GM19467 (cell line): ENCODE results near the gene RBM20.

Experiments used
- ATAC-seq: cut with Tn5 transposase; IDR thresholded peaks from one replicate; pipeline ENCODE4 v1.9.1; 2021; ENCODE audit warnings: mild to moderate bottlenecking, moderate library complexity; ENCODE audit not compliant: unreplicated experiment

The RBM20 gene

DNA sequence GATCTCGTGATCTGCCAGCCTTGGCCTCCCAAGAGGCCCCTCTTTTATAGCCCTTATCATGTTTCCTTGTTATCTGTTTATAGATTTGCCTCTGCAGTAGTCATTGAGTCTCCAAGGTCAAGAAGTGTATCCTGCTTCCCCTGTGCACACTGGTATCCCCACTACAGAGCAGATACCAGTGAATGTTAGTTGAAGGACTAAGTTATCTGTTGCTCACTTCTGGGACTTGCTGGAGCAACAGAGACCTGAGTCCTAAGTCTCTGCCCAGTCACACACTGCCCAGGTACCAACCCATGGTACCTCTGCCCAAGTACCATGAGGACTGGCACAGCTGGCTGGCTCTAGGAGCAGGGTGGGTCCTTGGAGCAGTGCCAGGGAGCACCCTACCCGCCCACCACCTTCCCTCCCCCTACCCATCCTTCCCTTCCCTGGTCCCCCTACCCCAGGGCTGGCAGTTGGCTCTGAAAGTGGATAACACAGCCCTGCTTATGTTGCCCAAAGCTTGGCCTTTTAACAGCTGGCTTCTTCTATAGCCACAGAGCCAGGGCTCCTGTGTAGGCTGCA lies 201.1 kb downstream of the RBM20 start:
- no peak for ATAC-seq

GRCh38 chr10:110845756-110846620 lies 201.9 kb downstream of the RBM20 start:
- ATAC-seq, result no peak

GRCh38 chr10:110847374-110847773 lies 203.2 kb downstream of the RBM20 start:
- no peak for ATAC-seq

DNA sequence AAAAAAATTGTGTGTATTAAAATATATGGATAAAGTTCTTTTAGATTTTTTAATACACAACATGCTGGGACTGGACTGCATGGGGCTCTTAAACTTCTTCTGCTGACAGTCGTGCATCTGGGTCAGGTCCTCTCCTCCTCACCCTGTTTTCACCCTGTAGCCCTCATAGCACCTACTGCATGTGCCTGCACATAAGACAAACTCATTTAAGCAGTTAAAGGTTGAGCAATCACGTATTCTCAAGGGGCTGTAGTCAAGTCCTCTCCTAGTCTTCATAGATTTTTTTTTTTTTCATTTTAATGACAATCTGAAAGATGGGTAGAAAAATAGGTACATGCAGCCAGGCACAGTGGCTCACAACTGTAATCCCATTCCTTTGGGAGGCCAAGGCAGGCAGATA lies 204.0 kb downstream of the RBM20 start:
- ATAC-seq, result no peak

DNA sequence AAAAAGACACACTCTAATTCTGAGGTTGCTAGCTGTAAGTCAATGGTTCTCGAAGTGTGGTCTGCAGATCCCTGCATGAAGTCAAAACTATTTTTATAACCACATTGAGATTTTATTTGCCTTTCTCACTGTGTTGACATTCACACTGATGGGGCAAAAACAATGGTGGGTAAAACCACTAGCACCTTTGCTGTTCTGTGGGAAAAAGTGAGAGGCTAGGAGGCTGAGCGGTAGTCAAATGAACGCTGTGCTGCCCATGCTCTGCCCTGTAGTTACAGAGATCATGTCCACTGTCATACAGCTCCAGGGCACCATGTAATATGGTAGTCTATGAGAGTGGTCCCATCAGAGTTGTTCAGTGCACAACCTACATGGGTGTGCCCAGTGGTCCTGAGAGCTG lies 206.0 kb downstream of the RBM20 start:
- ATAC-seq, result no peak

GRCh38 chr10:110851020-110851612 lies 207.0 kb downstream of the RBM20 start:
- ATAC-seq, result no peak

GRCh38 chr10:110852255-110852896 lies 208.2 kb downstream of the RBM20 start:
- ATAC-seq, result no peak

GRCh38 chr10:110852947-110853346 lies 208.8 kb downstream of the RBM20 start:
- ATAC-seq, result no peak

DNA sequence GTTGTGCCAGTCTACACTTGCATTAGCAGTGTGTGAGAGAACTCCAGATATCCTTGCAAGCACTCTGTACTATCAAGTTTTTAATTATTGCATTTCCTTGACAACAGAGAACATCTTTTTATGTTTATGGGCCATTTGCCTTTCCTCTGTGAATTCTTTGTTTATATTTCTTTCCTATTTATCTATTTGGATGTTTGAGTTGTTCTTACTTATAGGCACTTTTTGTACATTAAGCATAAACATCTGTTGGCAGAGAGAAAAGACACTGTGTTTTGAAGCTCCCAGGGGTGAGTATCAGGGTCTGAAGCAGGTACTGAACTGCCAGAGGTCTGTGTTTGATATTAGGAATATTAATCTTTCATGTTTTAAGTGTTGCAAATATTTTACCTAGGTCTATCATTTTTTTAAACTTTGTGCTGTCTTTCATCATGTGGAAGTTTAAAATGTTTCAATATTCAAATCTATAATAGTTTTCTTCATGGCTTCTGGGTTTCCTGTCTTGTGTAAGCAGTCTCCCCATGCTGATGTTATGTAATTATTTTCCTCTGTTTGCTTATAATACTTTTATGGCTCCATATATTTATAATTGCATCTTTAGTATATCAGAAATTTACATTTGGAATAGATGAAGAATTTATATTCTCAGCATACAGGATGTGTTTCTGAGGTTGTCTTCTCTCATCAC lies 209.9 kb downstream of the RBM20 start:
- ATAC-seq, result no peak

DNA sequence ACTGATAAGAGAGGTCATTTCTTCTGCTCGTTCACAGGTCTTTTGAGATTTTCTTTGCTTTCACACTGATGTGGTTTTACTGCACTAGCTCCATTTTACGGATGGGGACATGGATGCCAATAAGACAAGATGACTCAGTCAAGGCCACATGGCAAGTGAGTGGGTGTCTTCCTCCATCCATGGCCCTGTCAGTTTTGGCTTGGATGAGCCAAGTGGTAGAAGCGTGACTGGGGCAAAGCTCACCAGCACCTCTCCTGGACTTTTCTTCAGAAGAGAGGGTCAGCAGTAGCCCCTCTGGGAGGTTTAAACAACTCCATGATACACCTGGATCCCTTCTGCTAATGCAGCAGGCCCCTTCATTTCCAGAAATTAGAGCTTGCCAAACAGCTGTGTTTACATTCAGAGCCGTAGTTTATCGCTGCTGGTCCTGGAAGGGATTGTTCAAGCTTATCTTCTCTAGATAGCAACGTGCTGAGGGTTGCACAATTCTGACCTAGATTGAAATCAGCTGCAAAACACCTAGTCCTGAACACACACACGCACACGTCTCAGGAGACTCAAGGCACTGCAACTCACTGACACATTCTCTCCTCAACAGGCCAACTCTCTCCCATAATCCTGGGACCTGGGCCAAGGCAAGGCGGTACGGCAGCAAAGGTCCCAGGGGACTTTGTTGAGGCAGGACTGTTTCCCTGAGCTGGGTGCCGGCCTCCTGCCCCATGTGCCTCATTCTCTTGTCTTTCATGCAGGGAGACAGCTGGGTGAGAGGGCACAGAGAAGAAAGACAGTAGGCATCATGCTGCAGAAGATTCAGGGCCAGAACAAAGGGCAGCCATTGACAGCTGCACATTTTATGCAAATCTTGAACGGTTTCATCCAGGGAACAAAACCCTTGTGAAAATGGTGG lies 213.4 kb downstream of the RBM20 start:
- ATAC-seq, result no peak

DNA sequence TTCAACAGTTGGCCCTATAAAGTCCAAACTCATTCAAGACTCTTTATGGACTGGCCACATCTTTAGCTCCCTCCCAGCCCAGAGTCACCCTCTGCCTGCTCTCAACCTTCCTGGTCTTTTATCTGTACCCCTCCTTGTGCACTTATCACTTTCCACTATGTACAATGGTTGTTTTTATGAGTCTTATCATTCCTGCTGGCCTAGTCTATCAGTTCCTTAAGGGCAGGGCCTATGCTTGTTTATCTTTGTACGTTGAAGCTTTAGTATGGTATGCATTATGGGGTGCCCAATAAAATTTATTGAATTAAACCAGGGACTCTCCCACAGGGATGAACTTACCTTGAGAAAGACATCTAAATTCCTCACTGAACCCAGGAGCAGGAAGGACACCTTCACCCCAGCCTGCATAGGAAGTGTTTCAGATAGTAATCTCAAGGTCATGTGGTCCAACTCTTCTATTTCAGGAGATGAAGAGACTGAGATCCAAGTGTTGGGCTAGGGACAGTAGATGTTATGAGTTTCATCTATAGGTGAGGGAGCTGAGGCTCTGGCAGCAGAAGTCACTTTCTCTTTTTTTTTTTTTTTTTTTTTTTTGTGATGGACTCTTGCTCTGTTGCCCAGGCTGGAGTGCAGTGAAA lies 214.3 kb downstream of the RBM20 start:
- ATAC-seq, result no peak

GRCh38 chr10:110859206-110859972 lies 215.3 kb downstream of the RBM20 start:
- no peak for ATAC-seq

DNA sequence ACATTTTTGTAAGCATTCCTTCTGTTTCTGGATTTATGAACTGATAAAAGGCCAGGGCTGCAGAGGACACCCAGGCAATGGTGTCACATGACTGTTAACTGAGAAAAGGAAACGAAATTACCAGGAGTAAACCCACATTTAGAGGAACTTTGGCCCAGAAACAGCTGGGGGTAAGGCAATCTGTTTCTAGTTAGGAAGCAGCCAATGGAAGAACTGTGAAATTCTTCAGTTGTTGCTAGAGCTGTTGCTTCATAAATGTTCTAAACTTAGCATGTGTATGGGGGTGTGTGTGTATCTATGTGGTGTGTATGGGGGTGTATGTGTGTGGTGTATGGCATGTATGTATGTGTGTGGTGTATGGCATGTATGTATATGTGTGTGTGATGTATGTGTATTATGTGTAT lies 215.8 kb downstream of the RBM20 start:
- no peak for ATAC-seq

DNA sequence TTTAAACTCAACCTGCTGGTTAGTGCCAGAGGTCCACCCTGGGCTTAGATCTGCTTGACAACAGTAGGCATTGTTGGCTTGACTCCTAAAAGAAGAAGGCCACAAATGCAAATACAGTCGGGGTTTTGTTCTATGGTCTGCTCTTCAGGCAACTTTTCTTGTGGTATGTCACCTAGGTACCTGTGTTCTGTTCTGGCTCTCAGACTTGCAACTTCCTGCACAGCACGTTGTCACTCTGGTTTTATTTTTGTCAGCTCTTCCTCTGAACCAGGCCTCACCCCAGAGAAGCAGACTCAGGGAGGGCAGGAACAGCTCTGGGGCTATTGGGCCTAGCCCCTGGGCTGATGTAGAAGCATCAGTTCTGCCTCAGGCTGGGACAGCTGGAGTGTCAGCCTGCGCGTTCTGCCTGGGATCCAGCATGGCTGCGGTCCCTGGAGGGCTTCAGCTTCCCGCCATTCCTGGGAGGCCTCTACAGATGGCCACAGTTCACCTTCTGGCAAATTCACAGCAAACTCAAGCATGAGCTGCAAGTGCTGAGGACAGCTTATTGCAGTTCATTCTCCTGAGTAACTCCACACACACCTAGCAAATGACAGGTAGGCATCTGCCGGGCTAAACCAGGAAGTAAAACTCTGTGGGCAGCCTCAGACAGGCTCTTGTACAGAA lies 216.6 kb downstream of the RBM20 start:
- ATAC-seq, result peak; percentile 37

DNA sequence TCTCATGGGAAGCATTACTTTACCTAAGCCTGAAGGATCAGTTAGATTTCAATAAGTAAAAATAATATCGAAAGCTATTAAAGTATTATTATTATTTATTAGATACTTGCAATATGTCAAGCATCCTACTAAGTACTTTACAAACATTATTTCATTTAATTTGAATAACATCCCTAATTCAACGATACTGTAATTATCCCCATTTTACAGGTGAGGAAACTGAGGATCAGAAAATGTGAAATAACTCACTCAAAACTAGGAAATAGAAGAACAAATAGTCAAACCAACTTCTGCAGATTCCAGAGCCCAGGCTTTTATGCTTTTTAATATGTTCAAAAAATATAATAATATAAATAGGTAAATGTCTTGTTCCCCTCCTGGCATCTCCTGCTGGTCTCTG lies 217.3 kb downstream of the RBM20 start:
- ATAC-seq, result no peak

- no peak for ATAC-seq
These were observed 218.0 kb downstream of the RBM20 start for GRCh38 chr10:110861930-110862649.

GRCh38 chr10:110862961-110863360 lies 218.8 kb downstream of the RBM20 start:
- ATAC-seq, result no peak

- no peak for ATAC-seq
These were observed 219.2 kb downstream of the RBM20 start for GRCh38 chr10:110863361-110863760.
